BLaER1 (cell line): ENCODE data around the gene B9D2.

Experiments
- H3K27ac ChIP-seq: shearing (Covaris generic); formaldehyde crosslinking; 2 replicates; pipeline ENCODE4 v1.8.1; 2022
- H3K27me3 ChIP-seq: shearing (Covaris generic); formaldehyde crosslinking; 2 replicates; pipeline ENCODE4 v1.8.1; 2022
- H3K36me3 ChIP-seq: shearing (Covaris generic); formaldehyde crosslinking; 2 replicates; pipeline ENCODE4 v1.8.1; 2022
- H3K4me1 ChIP-seq: shearing (Covaris generic); formaldehyde crosslinking; 2 replicates; pipeline ENCODE4 v1.8.1; 2022
- H3K4me2 ChIP-seq: shearing (Covaris generic); formaldehyde crosslinking; 2 replicates; pipeline ENCODE4 v1.8.1; 2022
- H3K4me3 ChIP-seq: shearing (Covaris generic); formaldehyde crosslinking; 2 replicates; pipeline ENCODE4 v1.8.1; 2022
- H3K9ac ChIP-seq: shearing (Covaris generic); formaldehyde crosslinking; 2 replicates; pipeline ENCODE4 v1.8.1; 2022
- H3K9me3 ChIP-seq: shearing (Covaris generic); formaldehyde crosslinking; 2 replicates; pipeline ENCODE4 v1.8.1; 2022
- H4K20me1 ChIP-seq: shearing (Covaris generic); formaldehyde crosslinking; 2 replicates; pipeline ENCODE4 v1.8.1; 2022
- Cebpa-rat ChIP-seq: shearing (Covaris generic); IDR thresholded peaks from 2 replicates; pipeline ENCODE4 v1.8.1; 2022

Gene B9D2

GRCh38 chr19:41362143-41362847 lies 1.7 kb downstream of the B9D2 start:
- Histone ChIP-seq H3K9ac (no peak overlapping the region), H3K27me3 (no peaks in the 10 kb centered on the region), H3K4me3 (no peak overlapping the region), H3K27ac (no peak overlapping the region), H3K4me1 (peaks cover 32% of the 10 kb centered on the region), H3K36me3 (0 out of 2 replicates have a peak, but pooled peaks cover 5% of the 10 kb centered on the region), H3K4me2 (no peak overlapping the region), H3K9me3 (no peaks in the 10 kb centered on the region), H4K20me1 (no peaks in the 10 kb centered on the region)
- TF ChIP-seq Cebpa-rat, result no peak

DNA sequence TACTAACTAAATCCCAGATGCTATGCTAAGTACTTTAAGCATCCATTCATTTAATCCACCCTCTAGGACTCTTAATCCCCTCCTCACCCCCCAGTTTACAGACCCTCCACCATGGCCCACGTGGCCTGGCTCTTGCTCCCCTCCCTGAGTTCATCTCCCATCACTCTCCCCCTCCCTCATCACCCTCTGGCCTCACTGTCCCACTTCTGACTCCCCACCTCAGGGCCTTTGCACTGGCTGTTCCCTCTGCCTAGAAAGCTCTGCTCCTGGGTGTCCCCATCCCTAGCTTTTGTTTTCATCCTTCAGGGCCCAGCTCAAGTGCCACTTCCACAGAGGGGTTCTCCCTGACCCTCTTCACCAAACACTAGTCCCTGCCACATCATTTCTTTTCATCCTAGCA lies 4.2 kb downstream of the B9D2 start:
- Histone ChIP-seq H3K9ac (no peak overlapping the region), H4K20me1 (peaks cover 2% of the 10 kb centered on the region; the same call in 1 of the 2 replicates), H3K27ac (no peak overlapping the region), H3K4me1 (peaks cover 50% of the 10 kb centered on the region), H3K4me2 (no peak overlapping the region), H3K36me3 (0 out of 2 replicates have a peak, but pooled peaks cover 5% of the 10 kb centered on the region), H3K4me3 (no peak overlapping the region), H3K9me3 (no peaks in the 10 kb centered on the region), H3K27me3 (no peaks in the 10 kb centered on the region)
- no peak for TF ChIP-seq Cebpa-rat

DNA sequence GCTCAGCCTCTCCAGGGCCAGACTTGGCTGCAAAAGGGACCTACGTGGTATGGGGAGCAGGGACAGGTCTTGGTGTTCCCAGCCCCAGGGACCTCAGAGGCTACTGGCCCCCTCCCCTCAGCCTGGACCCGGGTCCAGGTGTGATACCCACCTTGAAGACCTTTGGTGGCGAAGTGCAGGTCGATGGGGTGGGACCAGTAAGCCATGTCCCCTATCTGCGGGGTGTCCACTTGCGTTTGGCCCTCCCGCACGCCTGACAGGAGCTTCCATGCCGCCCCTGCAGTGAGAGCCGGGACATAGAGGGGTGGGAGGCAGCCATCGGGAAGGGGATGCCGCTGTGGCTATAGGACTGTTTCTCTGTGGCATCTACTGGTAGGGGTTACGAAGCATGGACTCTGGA lies 6.2 kb downstream of the B9D2 start:
- Histone ChIP-seq H3K9me3 (no peaks in the 10 kb centered on the region), H3K4me2 (no peak overlapping the region), H3K4me1 (peaks cover 48% of the 10 kb centered on the region), H3K27me3 (no peaks in the 10 kb centered on the region), H3K27ac (no peak overlapping the region), H3K36me3 (0 out of 2 replicates have a peak, but pooled peaks cover 5% of the 10 kb centered on the region), H4K20me1 (peaks cover 7% of the 10 kb centered on the region; the same call in 1 of the 2 replicates), H3K9ac (no peak overlapping the region), H3K4me3 (no peak overlapping the region)
- TF ChIP-seq Cebpa-rat, result no peak

GRCh38 chr19:41356984-41357739 lies 6.8 kb downstream of the B9D2 start:
- H3K9me3 ChIP-seq, result no peaks in the 10 kb centered on the region
- peaks cover 9% of the 10 kb centered on the region; the same call in 1 of the 2 replicates for H4K20me1 ChIP-seq
- 0 out of 2 replicates have a peak overlapping the region, but pooled peaks have one; percentile 9 for H3K27ac ChIP-seq
- no peak for TF ChIP-seq Cebpa-rat
- no peaks in the 10 kb centered on the region for H3K27me3 ChIP-seq
- 0 out of 2 replicates have a peak overlapping the region, but pooled peaks have one; percentile 5 for H3K9ac ChIP-seq
- H3K36me3 ChIP-seq, result 0 out of 2 replicates have a peak, but pooled peaks cover 5% of the 10 kb centered on the region
- H3K4me3 ChIP-seq, result no peak overlapping the region
- H3K4me2 ChIP-seq, result peak overlapping the region; percentile 45
- H3K4me1 ChIP-seq, result peaks cover 45% of the 10 kb centered on the region

DNA sequence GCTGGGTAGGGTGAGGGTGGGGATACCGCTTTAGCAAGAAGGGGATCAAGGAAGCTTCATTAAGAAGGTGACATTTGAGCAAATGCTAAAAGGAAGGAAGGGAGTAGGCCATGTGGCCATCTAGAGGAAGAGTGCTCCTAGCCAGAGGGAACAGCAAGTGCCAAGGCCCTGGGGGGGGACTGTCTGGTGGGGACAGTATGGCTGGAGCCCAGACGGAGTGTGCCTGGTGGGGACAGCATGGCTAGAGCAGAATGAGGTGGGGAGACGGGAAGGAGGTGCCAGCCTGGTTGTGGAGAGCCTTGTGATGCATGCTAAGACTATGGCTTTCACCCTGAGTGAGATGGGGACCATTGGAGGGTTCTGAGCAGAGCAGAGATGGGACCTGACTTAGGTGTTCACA lies 8.1 kb downstream of the B9D2 start:
- Histone ChIP-seq H3K4me3 (no peak overlapping the region), H3K4me1 (peaks cover 47% of the 10 kb centered on the region), H3K36me3 (0 out of 2 replicates have a peak, but pooled peaks cover under 1% of the 10 kb centered on the region), H3K27ac (peak overlapping the region; percentile 9; the same call in 1 of the 2 replicates), H3K9ac (no peak overlapping the region), H4K20me1 (peaks cover 23% of the 10 kb centered on the region), H3K27me3 (no peaks in the 10 kb centered on the region), H3K4me2 (no peak overlapping the region; the same call in 1 of the 2 replicates), H3K9me3 (no peaks in the 10 kb centered on the region)
- no peak for TF ChIP-seq Cebpa-rat

DNA sequence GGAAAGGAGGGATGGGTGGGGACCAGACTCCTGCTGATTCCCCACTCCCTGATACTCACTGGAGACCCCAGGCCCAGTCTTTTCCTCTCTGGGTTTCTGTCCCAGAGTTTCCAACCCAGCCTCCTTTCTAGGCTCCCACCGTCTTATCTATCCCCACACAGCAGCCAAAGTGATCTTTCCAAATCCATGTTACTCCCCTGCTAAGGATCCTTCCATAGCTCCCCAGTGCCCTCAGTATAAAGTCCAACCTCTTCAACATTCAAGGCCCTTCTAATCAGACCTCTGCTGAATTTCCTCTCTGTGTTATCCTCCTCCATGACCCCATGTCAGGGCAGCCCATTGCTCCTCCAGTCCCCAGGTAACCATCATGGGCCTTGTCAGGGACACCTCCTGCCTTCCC lies 8.9 kb downstream of the B9D2 start:
- no peaks in the 10 kb centered on the region for H3K9me3 ChIP-seq
- H3K36me3 ChIP-seq, result no peaks in the 10 kb centered on the region
- no peak overlapping the region for H3K4me3 ChIP-seq
- peaks cover 55% of the 10 kb centered on the region for H3K4me1 ChIP-seq
- peaks cover 31% of the 10 kb centered on the region for H4K20me1 ChIP-seq
- H3K9ac ChIP-seq, result peak overlapping the region; percentile 84; the same call in 1 of the 2 replicates
- H3K27ac ChIP-seq, result peak overlapping the region; percentile 72
- no peak for TF ChIP-seq Cebpa-rat
- H3K27me3 ChIP-seq, result no peaks in the 10 kb centered on the region
- H3K4me2 ChIP-seq, result peak overlapping the region; percentile 98

- peak overlapping the region; percentile 81 for H3K4me3 ChIP-seq
- H3K4me1 ChIP-seq, result peaks cover 61% of the 10 kb centered on the region
- no peaks in the 10 kb centered on the region for H3K27me3 ChIP-seq
- peaks cover 37% of the 10 kb centered on the region for H4K20me1 ChIP-seq
- peak overlapping the region; percentile 98 for H3K4me2 ChIP-seq
- H3K27ac ChIP-seq, result peak overlapping the region; percentile 72
- H3K36me3 ChIP-seq, result no peaks in the 10 kb centered on the region
- peak overlapping the region; percentile 84 for H3K9ac ChIP-seq
- no peaks in the 10 kb centered on the region for H3K9me3 ChIP-seq
- no peak for TF ChIP-seq Cebpa-rat
These were observed 9.5 kb downstream of the B9D2 start for GRCh38 chr19:41354343-41354953.

DNA sequence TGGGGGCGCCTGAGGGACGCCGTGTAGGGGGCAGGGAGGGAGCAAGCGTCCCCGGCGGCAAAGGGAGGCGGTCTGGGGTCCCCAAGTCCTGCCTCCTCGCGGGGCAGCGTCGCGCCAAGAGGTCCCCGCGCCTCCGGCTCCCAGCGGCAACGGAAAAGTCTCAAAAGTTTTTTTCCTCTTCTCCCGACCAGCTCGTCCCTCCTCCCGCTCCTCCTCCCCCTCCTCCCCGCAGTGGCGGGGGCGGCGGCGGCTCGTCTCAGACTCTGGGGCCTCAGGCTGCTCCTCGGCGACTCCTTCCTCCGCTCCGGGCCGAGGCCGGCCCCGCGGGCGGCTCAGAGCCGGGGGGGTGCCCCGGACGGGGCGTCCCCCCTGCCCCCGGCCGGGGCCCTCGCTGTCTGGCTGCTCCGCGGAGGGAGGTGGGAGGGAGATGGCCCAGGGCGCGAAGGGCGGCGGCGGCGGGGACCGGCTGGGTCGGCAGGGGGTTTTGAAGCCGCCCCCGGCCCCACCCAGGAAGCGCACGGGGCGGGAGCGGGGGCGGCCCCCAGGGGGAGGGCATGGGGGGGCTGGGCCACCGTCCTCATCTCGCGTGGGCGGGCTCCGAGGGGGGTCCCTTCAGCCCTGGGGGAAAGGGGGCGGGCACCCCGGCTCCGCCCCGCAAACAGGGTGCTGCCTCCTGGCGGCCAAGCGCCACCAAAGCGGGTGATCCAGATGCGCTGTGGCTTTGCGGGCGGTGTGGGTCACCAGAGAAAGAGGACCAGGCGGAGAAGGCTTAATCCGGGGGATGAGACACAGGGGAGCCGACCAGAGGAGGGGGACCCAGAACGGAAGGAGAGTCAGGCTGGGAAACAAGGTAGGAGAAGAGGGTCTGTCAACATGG lies 10.2 kb downstream of the B9D2 start, which contains the start of gene TGFB1:
Gene TGFB1, minus strand, starts transcription at position 457 of the 877 bp plus-strand sequence. CDS start 878 bp downstream, outside the sequence.
- H3K36me3 ChIP-seq, result no peaks in the 10 kb centered on the region
- H3K4me2 ChIP-seq, result peak within 1 kb of the TSS; percentile 98
- TF ChIP-seq Cebpa-rat, result no peak
- peaks cover 44% of the 10 kb centered on the region for H4K20me1 ChIP-seq
- no peaks in the 10 kb centered on the region for H3K27me3 ChIP-seq
- H3K27ac ChIP-seq, result peak within 1 kb of the TSS; percentile 85
- H3K9ac ChIP-seq, result peak within 1 kb of the TSS; percentile 84
- peak within 1 kb of the TSS; percentile 81 for H3K4me3 ChIP-seq
- H3K9me3 ChIP-seq, result no peaks in the 10 kb centered on the region
- H3K4me1 ChIP-seq, result peaks cover 68% of the 10 kb centered on the region
